K562 (cell line): ENCODE data around the gene URAD. TPM values are rescaled to one million over a fixed set of nuclear protein-coding genes. Genes with fewer than 3 reads are reported as not detected.

Experiments
- polyA plus RNA-seq, 8 experiments: library from polyadenylated mRNA; depleted of rRNA in 4 of 8; stranded (reverse) in 5 of 8; unstranded in 3 of 8; fragments of >200 nt; fragmentation: Nextera tagmentation in 2 of 8; fragmentation: Illumina TruSeq in 1 of 8; extraction: Ambion mirVana in 2 of 8; extraction: Trizol in 1 of 8; gene quantifications; 2 replicates each; pipeline versions ENCODE4 v1.2.1 to v1.2.3, GENCODE V29; 2011 to 2014; ENCODE audit warnings: inconsistent platforms in 1 of 8, missing spikeins in 1 of 8
- total RNA-seq, 7 experiments: library from RNA; depleted of rRNA in 6 of 7; stranded (reverse); fragments of >200 nt in 6 of 7; fragmentation: Illumina TruSeq in 2 of 7; extraction: Trizol in 2 of 7; gene quantifications; 2 replicates each; pipeline versions ENCODE4 v1.2.1 to v1.2.3, GENCODE V29; 2011 to 2021; ENCODE audit warnings: low replicate concordance in 1 of 7
- TF ChIP-seq, protein P1 (sequence below), 2 experiments: IDR thresholded peaks in 1 of 2; conservative IDR thresholded peaks in 1 of 2; 2 replicates each; pipeline ENCODE4 v1.6.1; 2016; ENCODE audit warnings: low read depth in 2 of 2, mild to moderate bottlenecking in 1 of 2, missing compliant biosample characterization in 1 of 2, missing genetic modification characterization in 1 of 2, moderate library complexity in 1 of 2
- TF ChIP-seq, protein P2 (sequence below): fragments of 250-450 bp; sonication (Bioruptor Pico); IDR thresholded peaks from 2 replicates; pipeline ENCODE4 v1.8.0; 2021; ENCODE audit warnings: moderate library complexity, mild to moderate bottlenecking, inconsistent platforms
- TF ChIP-seq, protein P3 (sequence below), 3 experiments: fragments of 200-800 bp in 1 of 3; fragments of 250-450 bp in 1 of 3; fragments of 450-650 bp in 1 of 3; sonication (Bioruptor Pico) in 1 of 3; sonication (Bioruptor generic) in 1 of 3; formaldehyde crosslinking in 1 of 3; IDR thresholded peaks; 2 replicates each; pipeline versions ENCODE4 v1.6.1 to v1.8.0; 2016 to 2022; ENCODE audit warnings: mild to moderate bottlenecking in 2 of 3, missing genetic modification characterization in 2 of 3, missing compliant biosample characterization in 1 of 3, moderate library complexity in 1 of 3

Gene URAD
- total and polyA plus RNA-seq, 9 of the 15 experiments (the other 6 are each of a cell fraction or from before 2014, with no cell fraction given), result not detected

DNA sequence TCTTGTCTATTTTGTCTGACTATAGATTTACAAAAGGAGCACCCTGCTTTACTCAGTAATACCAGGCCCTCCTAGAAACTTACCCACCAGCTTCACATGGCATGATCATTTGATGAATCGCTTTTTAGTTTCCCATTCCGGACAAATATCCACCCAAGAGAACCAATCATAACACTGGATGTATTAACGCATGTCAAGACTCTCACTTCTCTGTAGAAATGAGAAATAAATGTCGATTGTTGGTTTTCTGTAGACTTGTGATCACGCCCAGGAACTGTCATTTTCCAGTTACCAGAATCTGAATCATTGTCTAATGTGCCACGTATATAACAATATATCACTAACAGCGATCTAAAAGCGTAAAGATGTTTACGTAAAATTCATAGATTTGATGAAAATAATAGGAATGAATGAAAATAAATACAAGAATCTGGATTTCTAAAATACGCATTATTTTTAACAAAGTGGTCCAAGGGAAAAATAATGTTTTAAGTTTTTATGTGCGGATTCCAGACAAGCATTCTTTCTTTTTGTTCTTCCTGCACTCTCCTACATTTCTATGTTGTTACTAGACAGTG is 33.4 kb downstream of the URAD start (continued):
- TF ChIP-seq, protein P1, sequence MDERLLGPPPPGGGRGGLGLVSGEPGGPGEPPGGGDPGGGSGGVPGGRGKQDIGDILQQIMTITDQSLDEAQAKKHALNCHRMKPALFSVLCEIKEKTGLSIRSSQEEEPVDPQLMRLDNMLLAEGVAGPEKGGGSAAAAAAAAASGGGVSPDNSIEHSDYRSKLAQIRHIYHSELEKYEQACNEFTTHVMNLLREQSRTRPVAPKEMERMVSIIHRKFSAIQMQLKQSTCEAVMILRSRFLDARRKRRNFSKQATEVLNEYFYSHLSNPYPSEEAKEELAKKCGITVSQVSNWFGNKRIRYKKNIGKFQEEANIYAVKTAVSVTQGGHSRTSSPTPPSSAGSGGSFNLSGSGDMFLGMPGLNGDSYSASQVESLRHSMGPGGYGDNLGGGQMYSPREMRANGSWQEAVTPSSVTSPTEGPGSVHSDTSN (CRISPR knock-in tag; IDR thresholded peaks at IDR 0.05; ENCODE audit: low read depth), result no peak
- TF ChIP-seq, protein P1 (tag; conservative IDR thresholded peaks at IDR 0.05; ENCODE audit: low read depth), result no peak
- TF ChIP-seq, protein P2, sequence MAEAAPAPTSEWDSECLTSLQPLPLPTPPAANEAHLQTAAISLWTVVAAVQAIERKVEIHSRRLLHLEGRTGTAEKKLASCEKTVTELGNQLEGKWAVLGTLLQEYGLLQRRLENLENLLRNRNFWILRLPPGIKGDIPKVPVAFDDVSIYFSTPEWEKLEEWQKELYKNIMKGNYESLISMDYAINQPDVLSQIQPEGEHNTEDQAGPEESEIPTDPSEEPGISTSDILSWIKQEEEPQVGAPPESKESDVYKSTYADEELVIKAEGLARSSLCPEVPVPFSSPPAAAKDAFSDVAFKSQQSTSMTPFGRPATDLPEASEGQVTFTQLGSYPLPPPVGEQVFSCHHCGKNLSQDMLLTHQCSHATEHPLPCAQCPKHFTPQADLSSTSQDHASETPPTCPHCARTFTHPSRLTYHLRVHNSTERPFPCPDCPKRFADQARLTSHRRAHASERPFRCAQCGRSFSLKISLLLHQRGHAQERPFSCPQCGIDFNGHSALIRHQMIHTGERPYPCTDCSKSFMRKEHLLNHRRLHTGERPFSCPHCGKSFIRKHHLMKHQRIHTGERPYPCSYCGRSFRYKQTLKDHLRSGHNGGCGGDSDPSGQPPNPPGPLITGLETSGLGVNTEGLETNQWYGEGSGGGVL (CRISPR knock-in tag), result no peak
- TF ChIP-seq, protein P3, sequence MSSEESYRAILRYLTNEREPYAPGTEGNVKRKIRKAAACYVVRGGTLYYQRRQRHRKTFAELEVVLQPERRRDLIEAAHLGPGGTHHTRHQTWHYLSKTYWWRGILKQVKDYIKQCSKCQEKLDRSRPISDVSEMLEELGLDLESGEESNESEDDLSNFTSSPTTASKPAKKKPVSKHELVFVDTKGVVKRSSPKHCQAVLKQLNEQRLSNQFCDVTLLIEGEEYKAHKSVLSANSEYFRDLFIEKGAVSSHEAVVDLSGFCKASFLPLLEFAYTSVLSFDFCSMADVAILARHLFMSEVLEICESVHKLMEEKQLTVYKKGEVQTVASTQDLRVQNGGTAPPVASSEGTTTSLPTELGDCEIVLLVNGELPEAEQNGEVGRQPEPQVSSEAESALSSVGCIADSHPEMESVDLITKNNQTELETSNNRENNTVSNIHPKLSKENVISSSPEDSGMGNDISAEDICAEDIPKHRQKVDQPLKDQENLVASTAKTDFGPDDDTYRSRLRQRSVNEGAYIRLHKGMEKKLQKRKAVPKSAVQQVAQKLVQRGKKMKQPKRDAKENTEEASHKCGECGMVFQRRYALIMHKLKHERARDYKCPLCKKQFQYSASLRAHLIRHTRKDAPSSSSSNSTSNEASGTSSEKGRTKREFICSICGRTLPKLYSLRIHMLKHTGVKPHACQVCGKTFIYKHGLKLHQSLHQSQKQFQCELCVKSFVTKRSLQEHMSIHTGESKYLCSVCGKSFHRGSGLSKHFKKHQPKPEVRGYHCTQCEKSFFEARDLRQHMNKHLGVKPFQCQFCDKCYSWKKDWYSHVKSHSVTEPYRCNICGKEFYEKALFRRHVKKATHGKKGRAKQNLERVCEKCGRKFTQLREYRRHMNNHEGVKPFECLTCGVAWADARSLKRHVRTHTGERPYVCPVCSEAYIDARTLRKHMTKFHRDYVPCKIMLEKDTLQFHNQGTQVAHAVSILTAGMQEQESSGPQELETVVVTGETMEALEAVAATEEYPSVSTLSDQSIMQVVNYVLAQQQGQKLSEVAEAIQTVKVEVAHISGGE (CRISPR knock-in tag; IDR thresholded peaks at IDR 0.05), result no peak
